HepG2 (cell line): ENCODE data around the gene NPTXR.

ENCODE experiments used
- EP300 ChIP-seq, 3 experiments: sonication (generic) in 1 of 3; formaldehyde crosslinking in 1 of 3; IDR thresholded peaks; 2 replicates each; pipeline versions ENCODE4 v1.5.1 to v1.6.1; 2011 to 2020; ENCODE audit warnings: low read depth in 2 of 3, low read length in 2 of 3, borderline replicate concordance in 1 of 3, improper control_type of control experiment in 1 of 3, mild to moderate bottlenecking in 1 of 3, missing genetic modification reagents in 1 of 3, moderate library complexity in 1 of 3
- JUND ChIP-seq: sonication (generic); formaldehyde crosslinking; IDR thresholded peaks from 2 replicates; pipeline ENCODE4 v1.8.0; 2022; ENCODE audit warnings: mild to moderate bottlenecking, missing genetic modification reagents
- MIXL1 ChIP-seq: IDR thresholded peaks from 2 replicates; pipeline ENCODE4 v1.6.1; 2016
- ZNF567 ChIP-seq: sonication (generic); formaldehyde crosslinking; IDR thresholded peaks from 2 replicates; pipeline ENCODE4 v1.8.1; 2023; ENCODE audit warnings: mild to moderate bottlenecking, missing genetic modification reagents, borderline replicate concordance
- TF ChIP-seq, protein P1 (sequence below): sonication (generic); formaldehyde crosslinking; IDR thresholded peaks from 2 replicates; pipeline ENCODE4 v1.5.0; 2020; ENCODE audit warnings: mild to moderate bottlenecking, missing genetic modification reagents, moderate library complexity
- TF ChIP-seq, protein P2 (sequence below): sonication (generic); formaldehyde crosslinking; IDR thresholded peaks from 2 replicates; pipeline ENCODE4 v1.4.0; 2020; ENCODE audit warnings: missing genetic modification reagents, mild to moderate bottlenecking, borderline replicate concordance

DNA sequence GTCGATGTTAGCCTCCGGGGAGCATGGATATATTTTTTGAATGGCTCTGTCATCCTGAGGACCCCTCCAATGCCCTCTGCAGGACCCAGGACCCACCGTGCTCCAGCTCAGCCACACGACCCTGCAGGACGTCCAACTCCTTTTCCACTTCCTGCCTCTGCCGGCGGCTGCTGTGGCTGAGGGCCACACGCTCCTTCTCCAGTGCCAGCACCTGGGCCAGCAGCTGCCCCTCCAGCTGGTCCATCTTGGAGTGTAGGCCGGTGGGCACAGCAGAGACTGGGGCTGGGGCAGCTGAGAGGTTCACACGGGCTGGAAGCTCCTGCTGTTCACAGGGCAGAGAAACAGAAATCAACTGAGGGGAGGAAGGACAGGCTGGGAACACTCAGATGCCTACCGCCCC, 15.6 kb downstream of the NPTXR start:
- TF ChIP-seq ZNF567 (no peak), EP300 (IDR thresholded peaks at IDR 0.05; ENCODE audit: low read depth in 2 of 2, low read length in 2 of 2) (no peak), EP300 (CRISPR knock-in tag; IDR thresholded peaks at IDR 0.05; ENCODE audit: borderline replicate concordance) (no peak), JUND (CRISPR knock-in tag) (no peak), MIXL1 (CRISPR knock-in tag) (no peak)
- TF ChIP-seq, protein P1, sequence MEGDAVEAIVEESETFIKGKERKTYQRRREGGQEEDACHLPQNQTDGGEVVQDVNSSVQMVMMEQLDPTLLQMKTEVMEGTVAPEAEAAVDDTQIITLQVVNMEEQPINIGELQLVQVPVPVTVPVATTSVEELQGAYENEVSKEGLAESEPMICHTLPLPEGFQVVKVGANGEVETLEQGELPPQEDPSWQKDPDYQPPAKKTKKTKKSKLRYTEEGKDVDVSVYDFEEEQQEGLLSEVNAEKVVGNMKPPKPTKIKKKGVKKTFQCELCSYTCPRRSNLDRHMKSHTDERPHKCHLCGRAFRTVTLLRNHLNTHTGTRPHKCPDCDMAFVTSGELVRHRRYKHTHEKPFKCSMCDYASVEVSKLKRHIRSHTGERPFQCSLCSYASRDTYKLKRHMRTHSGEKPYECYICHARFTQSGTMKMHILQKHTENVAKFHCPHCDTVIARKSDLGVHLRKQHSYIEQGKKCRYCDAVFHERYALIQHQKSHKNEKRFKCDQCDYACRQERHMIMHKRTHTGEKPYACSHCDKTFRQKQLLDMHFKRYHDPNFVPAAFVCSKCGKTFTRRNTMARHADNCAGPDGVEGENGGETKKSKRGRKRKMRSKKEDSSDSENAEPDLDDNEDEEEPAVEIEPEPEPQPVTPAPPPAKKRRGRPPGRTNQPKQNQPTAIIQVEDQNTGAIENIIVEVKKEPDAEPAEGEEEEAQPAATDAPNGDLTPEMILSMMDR (CRISPR knock-in tag): no peak
- TF ChIP-seq, protein P2, sequence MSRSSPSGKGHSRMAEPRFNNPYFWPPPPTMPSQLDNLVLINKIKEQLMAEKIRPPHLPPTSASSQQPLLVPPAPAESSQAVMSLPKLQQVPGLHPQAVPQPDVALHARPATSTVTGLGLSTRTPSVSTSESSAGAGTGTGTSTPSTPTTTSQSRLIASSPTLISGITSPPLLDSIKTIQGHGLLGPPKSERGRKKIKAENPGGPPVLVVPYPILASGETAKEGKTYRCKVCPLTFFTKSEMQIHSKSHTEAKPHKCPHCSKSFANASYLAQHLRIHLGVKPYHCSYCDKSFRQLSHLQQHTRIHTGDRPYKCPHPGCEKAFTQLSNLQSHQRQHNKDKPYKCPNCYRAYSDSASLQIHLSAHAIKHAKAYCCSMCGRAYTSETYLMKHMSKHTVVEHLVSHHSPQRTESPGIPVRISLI: no peak
